Kidney (tissue), 14 donors: ENCODE measurements around the gene CTU1. TPM values are rescaled to one million over a fixed set of nuclear protein-coding genes. Genes with fewer than 3 reads are reported as not detected.

ENCODE experiments used
- DNase-seq, 5 donors: peaks; one replicate each; pipeline ENCODE4 v3.0.0-alpha.2; 2013 to 2020
- FAIRE-seq: peaks from 2 replicates; lab custom pipeline; 2012; peaks lifted over from hg19 to GRCh38; lab: Jason Lieb, UNC
- H3K27ac ChIP-seq, 2 donors: one replicate each; pipeline ENCODE4 v1.7.0; 2013; ENCODE audit warnings: low read depth in 2 of 2, low read length in 2 of 2, inconsistent platforms in 1 of 2
- H3K27me3 ChIP-seq: one replicate; pipeline ENCODE4 v1.7.1; 2013; ENCODE audit warnings: low read length, inconsistent platforms; ENCODE audit not compliant: control insufficient read depth, insufficient read depth
- H3K36me3 ChIP-seq, 3 donors: one replicate each; pipeline versions ENCODE4 v1.7.0 to v1.7.1; 2013; ENCODE audit warnings: low read length in 3 of 3, control low read depth in 1 of 3, inconsistent platforms in 1 of 3; ENCODE audit not compliant: insufficient read depth in 3 of 3, control insufficient read depth in 2 of 3
- H3K4me1 ChIP-seq, 3 donors: one replicate each; pipeline versions ENCODE4 v1.7.0 to v1.7.1; 2013; ENCODE audit warnings: low read length in 3 of 3, inconsistent platforms in 1 of 3, low read depth in 1 of 3; ENCODE audit not compliant: control insufficient read depth in 2 of 3, insufficient read depth in 2 of 3
- H3K4me3 ChIP-seq, 3 donors: one replicate each; pipeline versions ENCODE4 v1.7.0 to v1.8.1; 2013; ENCODE audit warnings: low read length in 3 of 3, control low read depth in 1 of 3, inconsistent platforms in 1 of 3
- H3K9ac ChIP-seq, 3 donors: one replicate each; pipeline versions ENCODE4 v1.7.0 to v1.7.1; 2013; ENCODE audit warnings: low read length in 3 of 3, control low read depth in 1 of 3, inconsistent platforms in 1 of 3
- H3K9me3 ChIP-seq, 3 donors: one replicate each; pipeline versions ENCODE4 v1.7.0 to v1.7.1; 2013; ENCODE audit warnings: low read length in 3 of 3, control low read depth in 1 of 3, inconsistent platforms in 1 of 3; ENCODE audit not compliant: control insufficient read depth in 2 of 3, insufficient read depth in 1 of 3
- CTCF ChIP-seq: IDR thresholded peaks from 3 replicates; pipeline ENCODE4 v1.5.1; 2012; ENCODE audit warnings: mild to moderate bottlenecking, moderate library complexity, borderline replicate concordance; ENCODE audit not compliant: insufficient read depth; ENCODE audit errors: extremely low read depth
- intact Hi-C: fragments of 100-400 bp; cut with DNase I; formaldehyde crosslinking; loops from one replicate; pipeline ENCODE4 v1.11.1; 2022
- polyA plus RNA-seq: library from polyadenylated mRNA; stranded (reverse); fragments of 350-450 nt; fragmentation: Illumina TruSeq; extraction: RNeasy Lipid Tissue Mini Kit (QIAGEN cat#74804); gene quantifications from one replicate; pipeline ENCODE4 v1.2.3, GENCODE V29; 2014; ENCODE audit warnings: low read depth, low replicate concordance; ENCODE audit not compliant: insufficient read depth
- total RNA-seq: library from RNA; stranded (reverse); fragmentation: NEBNext Ultra II Directional; extraction: Animal tissue kit (Norgen Biotek cat#: 25700); gene quantifications from one replicate; pipeline ENCODE4 v1.2.1, GENCODE V29; 2021
- donor health status: control.
- donor health status: control.
- donor health status: control.
- donor health status: control.
- donor health status: control.
- donor health status: DM: yes; HTN: yes; CAD: no.
- donor health status: Normal renal cell carcinoma (clear cell type).

CTU1 gene
- total and polyA plus RNA-seq, 2 donors from 2014 or later = 5.2 to 8.4 TPM

- H3K27me3 ChIP-seq = no peaks in the 10 kb centered on the region
- FAIRE-seq (no peak), DNase-seq (peak in 1 of 5 donors; percentile 38)
- H3K9ac ChIP-seq = no peak overlapping the region
- no peaks in the 10 kb centered on the region for H3K36me3 ChIP-seq
- H3K27ac ChIP-seq = no peak overlapping the region
- no peaks in the 10 kb centered on the region for H3K4me1 ChIP-seq
- no peak overlapping the region for H3K4me3 ChIP-seq
- intact Hi-C loops = no loop called here
- no peak for TF ChIP-seq CTCF
- H3K9me3 ChIP-seq = no peaks in the 10 kb centered on the region
Observed at GRCh38 chr19:51090471-51090870, 17.7 kb downstream of the CTU1 start.

GRCh38 chr19:51089786-51090185 lies 18.4 kb downstream of the CTU1 start:
- DNase-seq (peak in 1 of 5 donors; percentile 51), FAIRE-seq (no peak)
- Histone ChIP-seq H3K4me3 (no peak overlapping the region), H3K4me1 (no peaks in the 10 kb centered on the region), H3K9me3 (no peaks in the 10 kb centered on the region), H3K27ac (no peak overlapping the region), H3K27me3 (no peaks in the 10 kb centered on the region), H3K36me3 (no peaks in the 10 kb centered on the region), H3K9ac (no peak overlapping the region)
- TF ChIP-seq CTCF = no peak
- intact Hi-C loops = no loop called here

- no peak for FAIRE-seq
- H3K9me3 ChIP-seq = no peaks in the 10 kb centered on the region
- H3K36me3 ChIP-seq = no peaks in the 10 kb centered on the region
- no peak overlapping the region for H3K9ac ChIP-seq
- no peaks in the 10 kb centered on the region for H3K27me3 ChIP-seq
- H3K27ac ChIP-seq = no peak overlapping the region
- DNase-seq = peak in 2 of 5 donors; percentile 18 to 41
- no peaks in the 10 kb centered on the region for H3K4me1 ChIP-seq
- TF ChIP-seq CTCF = no peak
- intact Hi-C loops = no loop called here
- no peak overlapping the region for H3K4me3 ChIP-seq
Observed at GRCh38 chr19:51086153-51086850, 21.9 kb downstream of the CTU1 start.
